GM19193 (cell line): ENCODE results near the gene ANKRD37.

Experiments
- POLR2A ChIP-seq: IDR thresholded peaks from 4 replicates; pipeline ENCODE4 v1.6.1; 2011; ENCODE audit not compliant: insufficient read depth, insufficient read length; ENCODE audit errors: extremely low read depth

ANKRD37 gene

GRCh38 chr4:185425647-185426352 is 29.2 kb downstream of the ANKRD37 start, which contains the start of gene UFSP2:
TSS of gene UFSP2 (minus strand) at chr4:185425964. CDS start at chr4:185425868, 96 bp downstream.
- TF ChIP-seq POLR2A: peak; percentile 74

DNA sequence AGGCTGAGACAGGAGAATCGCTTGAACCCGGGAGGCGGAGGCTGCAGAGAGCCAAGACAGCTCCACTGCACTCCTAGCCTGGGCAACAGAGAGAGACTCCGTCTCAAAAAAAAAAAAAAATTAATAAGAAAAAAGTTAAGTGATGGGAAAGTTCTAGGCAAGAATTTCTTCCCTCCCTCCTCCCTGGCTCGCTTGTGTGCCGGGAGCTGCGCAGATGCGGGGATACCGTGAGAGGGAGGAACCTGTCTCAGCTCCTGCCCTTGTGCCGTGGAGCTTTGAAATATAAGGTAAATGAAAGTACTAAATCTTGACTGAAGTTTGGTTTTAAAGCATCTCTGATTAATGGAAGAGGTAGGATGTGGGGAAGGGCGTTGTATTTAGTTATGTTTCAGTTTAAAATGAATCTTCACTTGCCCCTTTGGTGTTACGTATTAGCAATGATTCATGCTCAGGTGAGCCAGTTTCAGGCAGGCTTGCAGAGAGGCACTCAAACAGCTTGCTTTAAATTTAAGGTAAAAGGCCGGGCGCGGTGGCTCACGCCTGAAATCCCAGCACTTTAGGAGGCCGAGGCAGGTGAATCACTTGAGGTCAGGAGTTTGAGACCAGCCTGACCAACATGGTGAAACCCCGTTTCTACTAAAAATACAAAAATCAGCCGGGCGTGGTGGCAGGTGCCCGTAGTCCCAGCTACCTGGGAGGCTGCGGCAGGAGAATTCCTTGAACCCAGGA is 30.5 kb downstream of the ANKRD37 start:
- TF ChIP-seq POLR2A: no peak

GRCh38 chr4:185429660-185430059 is 33.0 kb downstream of the ANKRD37 start:
- no peak for TF ChIP-seq POLR2A

GRCh38 chr4:185435466-185435865 is 38.8 kb downstream of the ANKRD37 start:
- TF ChIP-seq POLR2A: no peak

DNA sequence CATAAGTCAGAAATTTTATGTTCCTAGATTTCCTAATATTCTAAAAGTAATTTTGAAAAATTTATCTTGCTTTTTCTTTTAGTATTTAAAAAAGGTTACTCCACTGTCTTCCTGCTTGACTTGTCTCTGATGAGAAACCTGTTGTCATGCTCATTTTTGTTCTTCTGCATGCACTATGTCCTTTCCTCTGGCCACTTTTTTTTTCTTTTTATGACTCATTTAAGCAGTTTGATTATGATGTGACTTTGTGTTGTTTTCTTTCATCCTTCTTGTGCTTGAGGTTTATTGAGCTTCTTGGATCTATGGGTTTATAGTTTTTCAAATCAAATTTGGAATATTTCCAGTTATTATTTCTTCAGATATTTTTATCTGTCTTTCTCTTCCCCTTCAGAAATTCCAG is 41.2 kb downstream of the ANKRD37 start:
- no peak for TF ChIP-seq POLR2A

- TF ChIP-seq POLR2A: no peak
Observed at GRCh38 chr4:185441479-185441878, 44.8 kb downstream of the ANKRD37 start.

DNA sequence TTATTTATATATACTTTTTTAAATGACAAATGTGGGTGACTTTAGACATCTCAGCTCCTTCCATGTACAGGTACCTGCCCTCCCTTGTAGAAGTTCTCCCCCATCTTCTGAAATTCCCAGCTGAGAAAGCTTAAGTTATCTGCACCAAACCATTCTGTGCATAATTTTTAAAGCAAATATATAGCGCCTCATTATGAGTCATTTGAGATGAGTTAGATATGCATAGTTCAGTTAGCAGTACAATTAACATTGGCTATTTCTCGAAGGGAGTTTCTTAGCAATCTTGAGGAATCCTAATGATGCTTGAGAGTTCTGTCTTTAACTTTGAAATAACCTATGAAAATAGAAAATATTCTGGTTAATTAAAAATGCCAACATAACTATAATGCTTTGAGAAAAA is 48.6 kb downstream of the ANKRD37 start:
- no peak for TF ChIP-seq POLR2A
